GM12878 (cell line): ENCODE results near the gene SH3BP5. TPM values are rescaled to one million over a fixed set of nuclear protein-coding genes. Genes with fewer than 3 reads are reported as not detected.

Source experiments
- ATAC-seq: fragments of 200-7000 bp; cut with Tn5 transposase; 3 replicates; pipeline ENCODE4 v1.9.1; 2020; ENCODE audit warnings: mild to moderate bottlenecking, moderate library complexity
- BruUV-seq: library from RNA; stranded (reverse); fragments of 400-500 nt; replicated peaks from 2 replicates; lab custom pipeline; 2021; lab: Mats Ljungman, UMichigan
- CTCF ChIA-PET: fragments of 300-600 bp; sonication (Branson Sonifier 250); formaldehyde crosslinking; extraction: SDS; loops from one replicate; lab custom pipeline; 2021; ENCODE audit warnings: inconsistent platforms; lab: Yijun Ruan, JAX
- POLR2A ChIA-PET: fragments of 350-600 bp; formaldehyde crosslinking; extraction: SDS; loops from one replicate; lab custom pipeline; 2021; ENCODE audit warnings: inconsistent platforms; lab: Charles Lee
- RAD21 ChIA-PET: fragments of 300-600 bp; sonication (Branson Sonifier 250); formaldehyde crosslinking; loops from one replicate; lab custom pipeline; 2023; ENCODE audit warnings: antibody characterized with exemption; ENCODE audit not compliant: unreplicated experiment; lab: Charles Lee
- SMC1A ChIA-PET: fragments of 300-600 bp; sonication (Branson Sonifier 250); formaldehyde crosslinking; loops from one replicate; lab custom pipeline; 2023; ENCODE audit not compliant: unreplicated experiment, uncharacterized antibody; lab: Charles Lee
- DNase-seq: peaks from one replicate; pipeline ENCODE4 v3.0.0-alpha.2; 2011; ENCODE audit warnings: low read depth, low spot score
- FAIRE-seq: peaks from 3 replicates; lab custom pipeline; 2011; peaks lifted over from hg19 to GRCh38; lab: Jason Lieb, UNC
- H2AFZ ChIP-seq: 2 replicates; pipeline ENCODE4 v1.6.0; 2011; ENCODE audit warnings: low read depth, low read length, control low read depth; ENCODE audit not compliant: control insufficient read depth
- H3K27ac ChIP-seq: 2 replicates; pipeline ENCODE4 v1.5.1; 2011; ENCODE audit warnings: control low read depth; ENCODE audit not compliant: control insufficient read depth, insufficient read depth
- H3K27me3 ChIP-seq, 2 experiments: replicated peaks in 1 of 2; 2 replicates each; pipeline versions ENCODE4 v1.6.0 to v1.6.1; 2011; ENCODE audit warnings: low read length in 1 of 2; ENCODE audit not compliant: control insufficient read depth in 2 of 2, insufficient read depth in 2 of 2
- H3K36me3 ChIP-seq, 2 experiments: 2 replicates each; pipeline ENCODE4 v1.5.1; 2011; ENCODE audit warnings: low read length in 1 of 2; ENCODE audit not compliant: control insufficient read depth in 2 of 2, insufficient read depth in 2 of 2
- H3K4me1 ChIP-seq: 2 replicates; pipeline ENCODE4 v1.6.1; 2011; ENCODE audit warnings: mild to moderate bottlenecking, low read length, moderate library complexity, mixed read lengths; ENCODE audit not compliant: control insufficient read depth, insufficient read depth
- H3K4me2 ChIP-seq: 2 replicates; pipeline ENCODE4 v1.6.0; 2011; ENCODE audit warnings: control low read depth; ENCODE audit not compliant: control insufficient read depth, insufficient read depth
- H3K4me3 ChIP-seq: fragments of 200-600 bp; sonication (generic); 2 replicates; pipeline ENCODE4 v1.5.1; 2016
- H3K79me2 ChIP-seq: 2 replicates; pipeline ENCODE4 v1.6.0; 2011; ENCODE audit warnings: low read length; ENCODE audit not compliant: control insufficient read depth, insufficient read depth
- H3K9ac ChIP-seq: 2 replicates; pipeline ENCODE4 v1.8.0; 2011; ENCODE audit warnings: low read length, control low read depth, mixed read lengths; ENCODE audit not compliant: control insufficient read depth, insufficient read depth
- H3K9me3 ChIP-seq: replicated peaks from 3 replicates; pipeline ENCODE4 v1.5.1; 2011; ENCODE audit warnings: mild to moderate bottlenecking, low read length; ENCODE audit not compliant: control insufficient read depth, insufficient read depth
- H4K20me1 ChIP-seq: 2 replicates; pipeline ENCODE4 v1.6.0; 2011; ENCODE audit not compliant: control insufficient read depth, insufficient read depth
- BHLHE40 ChIP-seq, 2 experiments: fragments of 450-650 bp in 1 of 2; IDR thresholded peaks; 2 replicates each; pipeline ENCODE4 v1.6.1; 2011 to 2017; ENCODE audit warnings: low read depth in 2 of 2, borderline replicate concordance in 1 of 2, improper control_type of control experiment in 1 of 2, low read length in 1 of 2, mild to moderate bottlenecking in 1 of 2
- HCFC1 ChIP-seq: fragments of 150-350 bp; IDR thresholded peaks from 2 replicates; pipeline ENCODE4 v1.6.1; 2014; ENCODE audit warnings: low read length
- IKZF1 ChIP-seq: fragments of 450-650 bp; conservative IDR thresholded peaks from 2 replicates; pipeline ENCODE4 v1.6.1; 2017; ENCODE audit warnings: antibody characterized with exemption, mild to moderate bottlenecking
- JUND ChIP-seq: IDR thresholded peaks from 2 replicates; pipeline ENCODE4 v1.6.1; 2012; ENCODE audit warnings: low read depth, mild to moderate bottlenecking, low read length, improper control_type of control experiment, moderate library complexity
- POLR2A ChIP-seq: IDR thresholded peaks from 2 replicates; pipeline ENCODE4 v1.6.1; 2011; ENCODE audit warnings: low read depth, mild to moderate bottlenecking, low read length
- SIX5 ChIP-seq: IDR thresholded peaks from 2 replicates; pipeline ENCODE4 v1.6.1; 2011; ENCODE audit warnings: mild to moderate bottlenecking, low read depth, low read length, moderate library complexity; ENCODE audit not compliant: severe bottlenecking
- SMC3 ChIP-seq: IDR thresholded peaks from 2 replicates; pipeline ENCODE4 v1.6.1; 2011; ENCODE audit warnings: low read length, improper control_type of control experiment, borderline replicate concordance
- SREBF1 ChIP-seq: IDR thresholded peaks from 2 replicates; pipeline ENCODE4 v1.6.1; 2012; ENCODE audit warnings: mild to moderate bottlenecking, low read length
- SREBF2 ChIP-seq: IDR thresholded peaks from 2 replicates; pipeline ENCODE4 v1.6.1; 2012; ENCODE audit warnings: mild to moderate bottlenecking, low read length
- STAT3 ChIP-seq: IDR thresholded peaks from 2 replicates; pipeline ENCODE4 v1.6.1; 2011; ENCODE audit warnings: low read depth, low read length, improper control_type of control experiment
- ZBTB40 ChIP-seq: fragments of 450-650 bp; IDR thresholded peaks from 2 replicates; pipeline ENCODE4 v1.6.1; 2016; ENCODE audit warnings: mild to moderate bottlenecking, moderate library complexity, borderline replicate concordance
- WGBS: methylation state at CpG from one replicate; pipeline ENCODE4 v1.1.6; 2016; ENCODE audit warnings: low lambda C conversion rate; ENCODE audit not compliant: insufficient replicate concordance, insufficient coverage; ENCODE audit errors: missing lambda C conversion rate; 5-methylcytosine and 5-hydroxymethylcytosine counted together
- in situ Hi-C: fragments of 300-500 bp; cut with MboI; formaldehyde crosslinking; loops from 9 replicates; pipeline ENCODE4 v1.14.3; 2018; ENCODE audit warnings: mixed read lengths
- intact Hi-C: fragments of 100-400 bp; cut with micrococcal nuclease; formaldehyde crosslinking; loops from one replicate; pipeline ENCODE4 v1.14.2; 2022; ENCODE audit not compliant: unreplicated experiment
- polyA plus RNA-seq, 11 experiments: library from polyadenylated mRNA; depleted of rRNA in 4 of 11; unstranded in 6 of 11; stranded (reverse) in 5 of 11; fragments of >200 nt; fragmentation: Nextera tagmentation in 4 of 11; fragmentation: Illumina TruSeq in 1 of 11; extraction: Ambion mirVana in 4 of 11; extraction: Trizol in 1 of 11; gene quantifications; 1 replicate in 1 of 11; 2 replicates in 10 of 11; pipeline versions ENCODE4 v1.2.1 to v1.2.3, GENCODE V29; 2011 to 2016; ENCODE audit warnings: inconsistent platforms in 2 of 11, missing spikeins in 2 of 11, low read depth in 1 of 11
- total RNA-seq, 4 experiments: library from RNA; depleted of rRNA in 3 of 4; stranded (reverse); fragments of >200 nt in 3 of 4; fragmentation: Illumina TruSeq in 1 of 4; extraction: Trizol in 1 of 4; gene quantifications; 2 replicates each; pipeline versions ENCODE4 v1.2.1 to v1.2.3, GENCODE V29; 2013 to 2021
- TF ChIP-seq, protein P1 (sequence below): fragments of 150-350 bp; IDR thresholded peaks from 2 replicates; pipeline ENCODE4 v1.6.1; 2014; ENCODE audit warnings: mild to moderate bottlenecking, low read depth, low read length
- TF ChIP-seq, protein P2 (sequence below): IDR thresholded peaks from 2 replicates; pipeline ENCODE4 v1.6.1; 2011; ENCODE audit warnings: low read depth, low read length, improper control_type of control experiment, borderline replicate concordance

Gene SH3BP5
- total and polyA plus RNA-seq, 10 of the 15 experiments (the other 5 are each of a cell fraction or from before 2014, with no cell fraction given), result 14.9 to 87.5 (median 43.7) TPM

GRCh38 chr3:15205934-15206661 is 126.3 kb downstream of the SH3BP5 start, which contains the start of gene CAPN7:
Gene CAPN7, plus strand, starts transcription at chr3:15206246. Its CDS starts 250 bp downstream, at chr3:15206496.
- no TSS peak for BruUV-seq
- peak within 1 kb of the TSS; percentile 61 for H3K27ac ChIP-seq
- no peaks in the 10 kb centered on the region for H4K20me1 ChIP-seq
- H3K4me2 ChIP-seq, result peak within 1 kb of the TSS; percentile 90
- POLR2A ChIA-PET, result interaction anchor here (0.6 to 1.9 kb wide), 11 partner anchors 14 to 1638 kb away, joined by 3 to 6 read pairs (median 3); partner anchors contain the start of gene RBSN
- H2AFZ ChIP-seq, result peak within 1 kb of the TSS; percentile 95
- no peaks in the 10 kb centered on the region for H3K27me3 ChIP-seq
- intact Hi-C loops, result loop anchor here (1.0 to 10.0 kb wide), 3 partner anchors 97 to 350 kb away; no protein-coding TSS in a partner anchor
- peak; percentile 67 for DNase-seq
- peaks cover 37% of the 10 kb centered on the region for H3K79me2 ChIP-seq
- SMC1A ChIA-PET, result interaction anchor here (0.7 to 12.1 kb wide), 19 partner anchors 8 to 351 kb away, joined by 3 to 135 read pairs (median 5); partner anchors contain the start of gene RBSN
- in situ Hi-C loops, result loop anchor here (10.0 kb wide), 2 partner anchors 599 to 1039 kb away; no protein-coding TSS in a partner anchor
- H3K4me1 ChIP-seq, result no peaks in the 10 kb centered on the region
- H3K36me3 ChIP-seq, result no peaks in the 10 kb centered on the region
- H3K4me3 ChIP-seq, result peak within 1 kb of the TSS; percentile 94
- no peaks in the 10 kb centered on the region for H3K9me3 ChIP-seq
- CTCF ChIA-PET, result interaction anchor here (0.6 to 9.7 kb wide), 24 partner anchors 12 to 605 kb away, joined by 3 to 123 read pairs (median 4); no protein-coding TSS in a partner anchor
- RAD21 ChIA-PET, result interaction anchor here (0.8 to 5.3 kb wide), 25 partner anchors 10 to 602 kb away, joined by 3 to 30 read pairs (median 4); partner anchors contain the start of gene RBSN
- WGBS, result under 1% methylated on average over 77 of the region's 92 CpGs
- peak; percentile 94 for ATAC-seq
- FAIRE-seq, result peak; percentile 72
- H3K9ac ChIP-seq, result peak within 1 kb of the TSS; percentile 80
- TF ChIP-seq BHLHE40 (IDR thresholded peaks at IDR 0.05; ENCODE audit: borderline replicate concordance in 1 of 2, low read depth in 2 of 2, low read length in 1 of 2) (peak; percentile 96 to 99), STAT3 (no peak), SMC3 (peak; percentile 28; the same call in 1 of the 2 replicates), JUND (no peak), IKZF1 (peak; percentile 89), SIX5 (no peak), SREBF1 (no peak), HCFC1 (0 out of 2 replicates have a peak, but pooled peaks have one; percentile 25), POLR2A (peak; percentile 95), SREBF2 (no peak), ZBTB40 (0 out of 2 replicates have a peak, but pooled peaks have one; percentile 5)
- TF ChIP-seq, protein P1, sequence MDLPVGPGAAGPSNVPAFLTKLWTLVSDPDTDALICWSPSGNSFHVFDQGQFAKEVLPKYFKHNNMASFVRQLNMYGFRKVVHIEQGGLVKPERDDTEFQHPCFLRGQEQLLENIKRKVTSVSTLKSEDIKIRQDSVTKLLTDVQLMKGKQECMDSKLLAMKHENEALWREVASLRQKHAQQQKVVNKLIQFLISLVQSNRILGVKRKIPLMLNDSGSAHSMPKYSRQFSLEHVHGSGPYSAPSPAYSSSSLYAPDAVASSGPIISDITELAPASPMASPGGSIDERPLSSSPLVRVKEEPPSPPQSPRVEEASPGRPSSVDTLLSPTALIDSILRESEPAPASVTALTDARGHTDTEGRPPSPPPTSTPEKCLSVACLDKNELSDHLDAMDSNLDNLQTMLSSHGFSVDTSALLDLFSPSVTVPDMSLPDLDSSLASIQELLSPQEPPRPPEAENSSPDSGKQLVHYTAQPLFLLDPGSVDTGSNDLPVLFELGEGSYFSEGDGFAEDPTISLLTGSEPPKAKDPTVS, result 0 out of 2 replicates have a peak, but pooled peaks have one; percentile 12
- TF ChIP-seq, protein P2, sequence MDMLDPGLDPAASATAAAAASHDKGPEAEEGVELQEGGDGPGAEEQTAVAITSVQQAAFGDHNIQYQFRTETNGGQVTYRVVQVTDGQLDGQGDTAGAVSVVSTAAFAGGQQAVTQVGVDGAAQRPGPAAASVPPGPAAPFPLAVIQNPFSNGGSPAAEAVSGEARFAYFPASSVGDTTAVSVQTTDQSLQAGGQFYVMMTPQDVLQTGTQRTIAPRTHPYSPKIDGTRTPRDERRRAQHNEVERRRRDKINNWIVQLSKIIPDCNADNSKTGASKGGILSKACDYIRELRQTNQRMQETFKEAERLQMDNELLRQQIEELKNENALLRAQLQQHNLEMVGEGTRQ, result peak; percentile 88
